Astrocyte (in vitro differentiated cells and primary cell): ENCODE measurements around the gene PTPRN2.

Experiments
- EZH2 ChIP-seq: IDR thresholded peaks from 2 replicates; pipeline ENCODE4 v1.6.1; 2012; ENCODE audit warnings: mild to moderate bottlenecking, low read length, inconsistent platforms; ENCODE audit not compliant: insufficient read depth
- TF ChIP-seq, protein P1 (sequence below): IDR thresholded peaks from 2 replicates; pipeline ENCODE4 v1.5.1; 2011; ENCODE audit warnings: low read depth, mild to moderate bottlenecking, inconsistent platforms, low read length, moderate library complexity; ENCODE audit not compliant: insufficient read depth

DNA sequence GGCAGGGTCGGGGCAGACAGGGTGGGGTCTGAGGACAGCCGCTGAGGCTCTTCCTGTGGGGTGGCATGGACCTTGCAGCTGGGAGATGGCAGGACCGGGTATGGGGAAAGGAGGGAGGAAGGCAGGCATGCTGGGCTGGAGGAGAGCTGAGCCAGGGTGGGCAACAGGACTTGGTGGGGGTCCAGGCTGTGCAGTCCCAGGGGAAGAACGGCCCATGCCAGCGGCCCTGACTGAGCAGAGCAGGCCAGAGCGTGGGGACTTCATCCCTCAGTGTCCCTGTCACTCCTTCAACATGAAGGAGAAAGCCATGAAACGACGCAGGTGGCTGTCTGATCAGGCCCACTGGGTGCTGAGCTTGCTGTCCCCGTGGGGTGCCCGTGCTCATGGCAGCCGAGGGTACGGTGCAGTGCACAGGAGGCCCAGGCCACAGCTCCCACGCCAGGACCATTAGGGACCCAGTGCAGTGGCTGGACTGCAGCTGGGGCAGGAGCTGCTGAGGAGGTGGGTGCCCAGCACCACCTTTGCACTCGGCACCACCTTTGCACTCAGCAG is 519.6 kb downstream of the PTPRN2 start:
- TF ChIP-seq, protein P1, sequence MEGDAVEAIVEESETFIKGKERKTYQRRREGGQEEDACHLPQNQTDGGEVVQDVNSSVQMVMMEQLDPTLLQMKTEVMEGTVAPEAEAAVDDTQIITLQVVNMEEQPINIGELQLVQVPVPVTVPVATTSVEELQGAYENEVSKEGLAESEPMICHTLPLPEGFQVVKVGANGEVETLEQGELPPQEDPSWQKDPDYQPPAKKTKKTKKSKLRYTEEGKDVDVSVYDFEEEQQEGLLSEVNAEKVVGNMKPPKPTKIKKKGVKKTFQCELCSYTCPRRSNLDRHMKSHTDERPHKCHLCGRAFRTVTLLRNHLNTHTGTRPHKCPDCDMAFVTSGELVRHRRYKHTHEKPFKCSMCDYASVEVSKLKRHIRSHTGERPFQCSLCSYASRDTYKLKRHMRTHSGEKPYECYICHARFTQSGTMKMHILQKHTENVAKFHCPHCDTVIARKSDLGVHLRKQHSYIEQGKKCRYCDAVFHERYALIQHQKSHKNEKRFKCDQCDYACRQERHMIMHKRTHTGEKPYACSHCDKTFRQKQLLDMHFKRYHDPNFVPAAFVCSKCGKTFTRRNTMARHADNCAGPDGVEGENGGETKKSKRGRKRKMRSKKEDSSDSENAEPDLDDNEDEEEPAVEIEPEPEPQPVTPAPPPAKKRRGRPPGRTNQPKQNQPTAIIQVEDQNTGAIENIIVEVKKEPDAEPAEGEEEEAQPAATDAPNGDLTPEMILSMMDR, result no peak
- TF ChIP-seq EZH2, result no peak
